Thyroid gland (tissue), 4 donors: ENCODE data around the gene PDIA6.

ENCODE experiments used
- CTCF ChIP-seq, 6 experiments: fragments of 200-600 bp in 3 of 6; fragments of 450-650 bp in 3 of 6; sonication (generic) in 3 of 6; IDR thresholded peaks; one replicate each; pipeline ENCODE4 v1.5.1; 2016 to 2019; ENCODE audit warnings: antibody characterized with exemption in 6 of 6, mild to moderate bottlenecking in 2 of 6, inconsistent platforms in 1 of 6, moderate library complexity in 1 of 6
- POLR2A ChIP-seq, 2 donors: fragments of 450-650 bp; IDR thresholded peaks; one replicate each; pipeline ENCODE4 v1.6.1; 2017; ENCODE audit warnings: antibody characterized with exemption in 2 of 2, mild to moderate bottlenecking in 2 of 2, moderate library complexity in 1 of 2

GRCh38 chr2:10826026-10826425, 13.4 kb upstream of the PDIA6 start:
- TF ChIP-seq CTCF (IDR thresholded peaks at IDR 0.05), result no peak
- TF ChIP-seq POLR2A (IDR thresholded peaks at IDR 0.05), result no peak
